NCI-H774 (cell line): Measurements from ENCODE around the gene RHOBTB3.
"Not testable (repeated sequence)": the region's sequence is repeated elsewhere in the genome, so short reads cannot be mapped to it uniquely, and the experiment has no call there.

Experiments used
- DNase-seq: peaks from one replicate; lab custom pipeline; 2025; lab: John Stamatoyannopoulos, UW

RHOBTB3 gene

GRCh38 chr5:95800553-95800952, 69.4 kb downstream of the RHOBTB3 start:
- no peak for DNase-seq

GRCh38 chr5:95801532-95801931, 70.4 kb downstream of the RHOBTB3 start:
- no peak for DNase-seq

GRCh38 chr5:95801961-95802360, 70.8 kb downstream of the RHOBTB3 start:
- DNase-seq: no peak

- DNase-seq: no peak
Observed at GRCh38 chr5:95803271-95804148, 72.4 kb downstream of the RHOBTB3 start.

- DNase-seq: no peak
Observed at GRCh38 chr5:95804736-95805539, 73.8 kb downstream of the RHOBTB3 start.

GRCh38 chr5:95806687-95807086, 75.6 kb downstream of the RHOBTB3 start:
- DNase-seq: no peak

GRCh38 chr5:95808013-95808685, 77.0 kb downstream of the RHOBTB3 start:
- DNase-seq: no peak

GRCh38 chr5:95808686-95809413, 77.7 kb downstream of the RHOBTB3 start:
- DNase-seq: no peak

- DNase-seq: no peak
Observed at GRCh38 chr5:95809414-95809960, 78.4 kb downstream of the RHOBTB3 start.

GRCh38 chr5:95810305-95811125, 79.4 kb downstream of the RHOBTB3 start:
- DNase-seq: no peak

- not testable (repeated sequence) for DNase-seq
Observed at GRCh38 chr5:95811126-95811423, 79.9 kb downstream of the RHOBTB3 start.

- not testable (repeated sequence) for DNase-seq
Observed at GRCh38 chr5:95811461-95812073, 80.4 kb downstream of the RHOBTB3 start.

- no peak for DNase-seq
Observed at GRCh38 chr5:95812074-95812471, 80.9 kb downstream of the RHOBTB3 start.

- DNase-seq: not testable (repeated sequence)
Observed at GRCh38 chr5:95813035-95813434, 81.9 kb downstream of the RHOBTB3 start.

GRCh38 chr5:95815155-95815729, 84.1 kb downstream of the RHOBTB3 start:
- DNase-seq: no peak

- no peak for DNase-seq
Observed at GRCh38 chr5:95816341-95816740, 85.2 kb downstream of the RHOBTB3 start.

GRCh38 chr5:95816776-95817175, 85.6 kb downstream of the RHOBTB3 start:
- no peak for DNase-seq

GRCh38 chr5:95817430-95817829, 86.3 kb downstream of the RHOBTB3 start:
- no peak for DNase-seq

GRCh38 chr5:95818181-95819147, 87.3 kb downstream of the RHOBTB3 start:
- no peak for DNase-seq
